PC-3 (cell line): ENCODE results near the gene TMEM150A. TPM values are rescaled to one million over a fixed set of nuclear protein-coding genes. Genes with fewer than 3 reads are reported as not detected.

Source experiments
- ATAC-seq: fragments of 200-7000 bp; cut with Tn5 transposase; 2 replicates; pipeline ENCODE4 v1.9.1; 2020; ENCODE audit warnings: mild to moderate bottlenecking, moderate library complexity
- BruUV-seq: library from RNA; stranded (reverse); fragments of 400-500 nt; replicated peaks from 2 replicates; lab custom pipeline; 2021; lab: Mats Ljungman, UMichigan
- CTCF ChIA-PET: fragments of 300-600 bp; sonication (Branson Sonifier 250); formaldehyde crosslinking; loops from one replicate; lab custom pipeline; 2022; ENCODE audit warnings: antibody characterized with exemption; lab: Charles Lee
- POLR2A ChIA-PET: fragments of 300-600 bp; sonication (Branson Sonifier 250); formaldehyde crosslinking; loops from one replicate; lab custom pipeline; 2022; ENCODE audit warnings: antibody characterized with exemption; ENCODE audit not compliant: unreplicated experiment; lab: Charles Lee
- DNase-seq: peaks from one replicate; pipeline ENCODE4 v3.0.0-alpha.2; 2015
- H2AFZ ChIP-seq: fragments of 300-600 bp; sonication (generic); 2 replicates; pipeline ENCODE4 v1.6.0; 2016; ENCODE audit warnings: antibody characterized with exemption, low read length
- H3F3A ChIP-seq: fragments of 300-600 bp; sonication (generic); one replicate; pipeline ENCODE4 v1.6.0; 2017; ENCODE audit warnings: antibody characterized with exemption, low read length, control low read depth, mild to moderate bottlenecking; ENCODE audit not compliant: unreplicated experiment
- H3K27ac ChIP-seq: fragments of 300-600 bp; sonication (generic); 2 replicates; pipeline ENCODE4 v1.5.1; 2016; ENCODE audit warnings: mild to moderate bottlenecking, low read length
- H3K27me3 ChIP-seq: fragments of 300-600 bp; sonication (generic); 2 replicates; pipeline ENCODE4 v1.6.1; 2016; ENCODE audit warnings: low read length, mixed read lengths
- H3K36me3 ChIP-seq: fragments of 300-600 bp; sonication (generic); 2 replicates; pipeline ENCODE4 v1.6.1; 2016; ENCODE audit warnings: low read depth, mixed run types, low read length, mixed read lengths
- H3K4me1 ChIP-seq: fragments of 300-600 bp; sonication (generic); 2 replicates; pipeline ENCODE4 v1.5.1; 2016; ENCODE audit warnings: low read length; ENCODE audit not compliant: insufficient read depth
- H3K4me2 ChIP-seq: fragments of 300-600 bp; sonication (generic); 2 replicates; pipeline ENCODE4 v1.6.0; 2016; ENCODE audit warnings: low read length
- H3K4me3 ChIP-seq: fragments of 300-600 bp; sonication (generic); 2 replicates; pipeline ENCODE4 v1.5.1; 2016; ENCODE audit warnings: mild to moderate bottlenecking, low read length, mixed read lengths
- H3K79me2 ChIP-seq: fragments of 300-600 bp; sonication (generic); 2 replicates; pipeline ENCODE4 v1.6.1; 2017; ENCODE audit warnings: low read length, mixed read lengths
- H3K9ac ChIP-seq: fragments of 300-600 bp; sonication (generic); 2 replicates; pipeline ENCODE4 v1.6.0; 2016; ENCODE audit warnings: mild to moderate bottlenecking, low read length
- H3K9me2 ChIP-seq: fragments of 300-600 bp; sonication (generic); replicated peaks from 2 replicates; pipeline ENCODE4 v1.6.1; 2016; ENCODE audit warnings: mixed run types, low read length, mixed read lengths
- H3K9me3 ChIP-seq: fragments of 300-600 bp; sonication (generic); 2 replicates; pipeline ENCODE4 v1.6.1; 2016; ENCODE audit warnings: low read length, mixed read lengths
- H4K20me1 ChIP-seq: fragments of 300-600 bp; sonication (generic); 2 replicates; pipeline ENCODE4 v1.6.1; 2016; ENCODE audit warnings: low read length, mixed read lengths
- CTCF ChIP-seq: fragments of 300-600 bp; sonication (generic); conservative IDR thresholded peaks from 2 replicates; pipeline ENCODE4 v1.5.1; 2017; ENCODE audit warnings: antibody characterized with exemption, low read depth, mild to moderate bottlenecking, low read length
- EZH2 ChIP-seq: fragments of 300-600 bp; sonication (generic); IDR thresholded peaks from one replicate; pipeline ENCODE4 v1.6.1; 2017; ENCODE audit warnings: antibody characterized with exemption, mild to moderate bottlenecking, low read length; ENCODE audit not compliant: unreplicated experiment
- EZH2phosphoT487 ChIP-seq: fragments of 300-600 bp; sonication (generic); IDR thresholded peaks from 2 replicates; pipeline ENCODE4 v1.6.1; 2018; ENCODE audit warnings: mild to moderate bottlenecking, antibody characterized with exemption, low read length, borderline replicate concordance
- intact Hi-C: fragments of 100-400 bp; cut with micrococcal nuclease; formaldehyde crosslinking; loops from 2 replicates; pipeline ENCODE4 v1.9.0; 2023
- total RNA-seq: library from RNA; depleted of rRNA; stranded (reverse); fragments of >200 nt; gene quantifications from 2 replicates; pipeline ENCODE4 v1.2.3, GENCODE V29; 2014

TMEM150A gene
- total RNA-seq, 1 experiment from 2014 or later = 4.9 TPM

GRCh38 chr2:85588645-85589044 lies 13.9 kb downstream of the TMEM150A start:
- ATAC-seq = no peak
- TF ChIP-seq CTCF = no peak
- TF ChIP-seq EZH2phosphoT487 = no peak
- TF ChIP-seq EZH2 = no peak

GRCh38 chr2:85588236-85588635 lies 14.3 kb downstream of the TMEM150A start:
- ATAC-seq (no peak), DNase-seq (no peak)
- Histone ChIP-seq H4K20me1 (no peaks in the 10 kb centered on the region), H3K27me3 (no peaks in the 10 kb centered on the region), H3K4me3 (no peak overlapping the region), H3K9me3 (no peaks in the 10 kb centered on the region), H3F3A (no peaks in the 10 kb centered on the region), H3K36me3 (no peaks in the 10 kb centered on the region), H3K79me2 (no peaks in the 10 kb centered on the region), H2AFZ (no peak overlapping the region), H3K27ac (no peak overlapping the region), H3K4me2 (no peak overlapping the region), H3K9ac (no peak overlapping the region), H3K4me1 (peaks cover 26% of the 10 kb centered on the region), H3K9me2 (no peaks in the 10 kb centered on the region)
- ChIA-PET CTCF (no interaction called here), POLR2A (no interaction called here)
- TF ChIP-seq EZH2phosphoT487 (no peak), CTCF (no peak), EZH2 (no peak)
- intact Hi-C loops = no loop called here
- no TSS peak for BruUV-seq

More at GRCh38 chr2:85588645-85589044, 13.9 kb downstream of the TMEM150A start:
- no peak overlapping the region for H2AFZ ChIP-seq
- H3K4me2 ChIP-seq = no peak overlapping the region
- ChIA-PET CTCF (no interaction called here), POLR2A (no interaction called here)
- H3K9me3 ChIP-seq = no peaks in the 10 kb centered on the region
- H3K9me2 ChIP-seq = no peaks in the 10 kb centered on the region
- H4K20me1 ChIP-seq = no peaks in the 10 kb centered on the region
- no peaks in the 10 kb centered on the region for H3K79me2 ChIP-seq
- H3K4me3 ChIP-seq = no peak overlapping the region
- H3K27me3 ChIP-seq = no peaks in the 10 kb centered on the region
- DNase-seq = no peak
- H3K36me3 ChIP-seq = no peaks in the 10 kb centered on the region
- no peak overlapping the region for H3K9ac ChIP-seq
- H3F3A ChIP-seq = no peaks in the 10 kb centered on the region
- intact Hi-C loops = no loop called here
- BruUV-seq = no TSS peak
- H3K27ac ChIP-seq = no peak overlapping the region
- peaks cover 26% of the 10 kb centered on the region for H3K4me1 ChIP-seq

DNA sequence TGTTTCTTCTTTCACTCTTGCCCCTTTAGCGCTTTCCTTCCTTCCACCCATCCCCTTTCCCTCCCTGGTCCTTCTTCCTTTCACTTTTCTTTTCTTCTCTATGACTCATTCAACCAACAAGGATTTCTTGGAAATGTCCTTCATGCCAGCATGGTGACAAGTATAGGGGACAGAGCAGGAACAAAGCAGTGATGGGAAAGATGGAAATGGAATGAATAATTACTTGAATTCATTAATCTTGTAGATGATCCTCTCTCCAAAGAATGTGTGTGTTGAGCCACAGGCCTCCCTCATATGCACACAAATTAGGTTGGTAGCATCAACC lies 16.8 kb downstream of the TMEM150A start:
- ChIA-PET POLR2A (no interaction called here), CTCF (no interaction called here)
- Histone ChIP-seq H3K79me2 (no peaks in the 10 kb centered on the region), H3K36me3 (no peaks in the 10 kb centered on the region), H3K9ac (no peak overlapping the region), H3K27me3 (no peaks in the 10 kb centered on the region), H3K9me2 (no peaks in the 10 kb centered on the region), H3K4me3 (no peak overlapping the region), H4K20me1 (no peaks in the 10 kb centered on the region), H3K4me2 (peak overlapping the region; percentile 43; the same call in 1 of the 2 replicates), H3F3A (no peaks in the 10 kb centered on the region), H3K27ac (no peak overlapping the region), H2AFZ (no peak overlapping the region), H3K9me3 (no peaks in the 10 kb centered on the region), H3K4me1 (peaks cover 23% of the 10 kb centered on the region)
- DNase-seq (peak; percentile 51), ATAC-seq (peak; percentile 48)
- intact Hi-C loops = loop anchor here (2.0 kb wide), 1 partner anchor 17 kb away; the partner anchor contains the start of gene TMEM150A
- BruUV-seq = no TSS peak
- TF ChIP-seq EZH2phosphoT487 (no peak), CTCF (no peak), EZH2 (no peak)
